Measurements from ENCODE around the gene RELB.
"Not testable (repeated sequence)": the region's sequence is repeated elsewhere in the genome, so short reads cannot be mapped to it uniquely, and the experiment has no call there.

The RELB gene

GRCh38 chr19:44999131-44999925, 1.9 kb upstream of the RELB start:
- not testable (repeated sequence) for H3K9ac ChIP-seq (ENCODE audit: low read depth in 1 of 2, low read length in 2 of 2); H3K27me3 ChIP-seq (ENCODE audit: control insufficient read depth in 2 of 2, insufficient read depth in 2 of 2, low read length in 2 of 2); H3K36me3 ChIP-seq (ENCODE audit: control insufficient read depth in 2 of 2, insufficient read depth in 2 of 2, low read length in 2 of 2); H3K9me3 ChIP-seq (ENCODE audit: control insufficient read depth in 2 of 2, low read length in 2 of 2); H3K27ac ChIP-seq (ENCODE audit: low read depth in 2 of 2, low read length in 2 of 2); H3K4me3 ChIP-seq (ENCODE audit: low read length in 2 of 2); H3K4me1 ChIP-seq (ENCODE audit: control insufficient read depth in 2 of 2, insufficient read depth in 2 of 2, low read length in 2 of 2)

GRCh38 chr19:45000665-45001064, 599 bp upstream of the RELB start:
- Histone ChIP-seq H3K27ac (ENCODE audit: low read depth in 2 of 2, low read length in 2 of 2) (peak overlapping the region; percentile 32 to 68), H3K9ac (ENCODE audit: low read depth in 1 of 2, low read length in 2 of 2) (peak overlapping the region in 1 of 2 donors; percentile 54), H3K4me3 (ENCODE audit: low read length in 2 of 2) (peak overlapping the region; percentile 21 to 67)
- not testable (repeated sequence) for H3K27me3 ChIP-seq (ENCODE audit: control insufficient read depth in 2 of 2, insufficient read depth in 2 of 2, low read length in 2 of 2); H3K9me3 ChIP-seq (ENCODE audit: control insufficient read depth in 2 of 2, low read length in 2 of 2); H3K36me3 ChIP-seq (ENCODE audit: control insufficient read depth in 2 of 2, insufficient read depth in 2 of 2, low read length in 2 of 2); H3K4me1 ChIP-seq (ENCODE audit: control insufficient read depth in 2 of 2, insufficient read depth in 2 of 2, low read length in 2 of 2)

GRCh38 chr19:45003485-45003884, 2.2 kb downstream of the RELB start:
- peaks cover 19 to 28% of the 10 kb centered on the region in 2 donors for H3K4me1 ChIP-seq (ENCODE audit: control insufficient read depth in 2 of 2, insufficient read depth in 2 of 2, low read length in 2 of 2)
- H3K9me3 ChIP-seq (ENCODE audit: control insufficient read depth in 2 of 2, low read length in 2 of 2) = no peaks in the 10 kb centered on the region
- H3K9ac ChIP-seq (ENCODE audit: low read depth in 1 of 2, low read length in 2 of 2) = no peak overlapping the region
- H3K27ac ChIP-seq (ENCODE audit: low read depth in 2 of 2, low read length in 2 of 2) = no peak overlapping the region
- no peak overlapping the region for H3K4me3 ChIP-seq (ENCODE audit: low read length in 2 of 2)
- H3K27me3 ChIP-seq (ENCODE audit: control insufficient read depth in 2 of 2, insufficient read depth in 2 of 2, low read length in 2 of 2) = no peaks in the 10 kb centered on the region
- peaks cover 0 to 16% of the 10 kb centered on the region in 2 donors for H3K36me3 ChIP-seq (ENCODE audit: control insufficient read depth in 2 of 2, insufficient read depth in 2 of 2, low read length in 2 of 2)

- H3K4me1 ChIP-seq (ENCODE audit: control insufficient read depth in 2 of 2, insufficient read depth in 2 of 2, low read length in 2 of 2) = peaks cover 22 to 32% of the 10 kb centered on the region in 2 donors
- H3K27me3 ChIP-seq (ENCODE audit: control insufficient read depth in 2 of 2, insufficient read depth in 2 of 2, low read length in 2 of 2) = no peaks in the 10 kb centered on the region
- H3K4me3 ChIP-seq (ENCODE audit: low read length in 2 of 2) = peak overlapping the region in 1 of 2 donors; percentile 37
- H3K36me3 ChIP-seq (ENCODE audit: control insufficient read depth in 2 of 2, insufficient read depth in 2 of 2, low read length in 2 of 2) = peaks cover 0 to 17% of the 10 kb centered on the region in 2 donors
- H3K27ac ChIP-seq (ENCODE audit: low read depth in 2 of 2, low read length in 2 of 2) = peak overlapping the region; percentile 93 to 96
- H3K9me3 ChIP-seq (ENCODE audit: control insufficient read depth in 2 of 2, low read length in 2 of 2) = no peaks in the 10 kb centered on the region
- H3K9ac ChIP-seq (ENCODE audit: low read depth in 1 of 2, low read length in 2 of 2) = peak overlapping the region; percentile 36 to 70
These were observed 4.5 kb downstream of the RELB start for GRCh38 chr19:45005787-45006186.

GRCh38 chr19:45008552-45008951, 7.3 kb downstream of the RELB start:
- no peaks in the 10 kb centered on the region for H3K27me3 ChIP-seq (ENCODE audit: control insufficient read depth in 2 of 2, insufficient read depth in 2 of 2, low read length in 2 of 2)
- no peaks in the 10 kb centered on the region for H3K9me3 ChIP-seq (ENCODE audit: control insufficient read depth in 2 of 2, low read length in 2 of 2)
- H3K9ac ChIP-seq (ENCODE audit: low read depth in 1 of 2, low read length in 2 of 2) = peak overlapping the region; percentile 82 to 84
- H3K4me1 ChIP-seq (ENCODE audit: control insufficient read depth in 2 of 2, insufficient read depth in 2 of 2, low read length in 2 of 2) = peaks cover 16 to 29% of the 10 kb centered on the region in 2 donors
- peak overlapping the region; percentile 91 to 96 for H3K27ac ChIP-seq (ENCODE audit: low read depth in 2 of 2, low read length in 2 of 2)
- peak overlapping the region; percentile 51 to 63 for H3K4me3 ChIP-seq (ENCODE audit: low read length in 2 of 2)
- peaks cover 0 to 17% of the 10 kb centered on the region in 2 donors for H3K36me3 ChIP-seq (ENCODE audit: control insufficient read depth in 2 of 2, insufficient read depth in 2 of 2, low read length in 2 of 2)

GRCh38 chr19:45009625-45010255, 8.5 kb downstream of the RELB start:
- no peaks in the 10 kb centered on the region for H3K27me3 ChIP-seq (ENCODE audit: control insufficient read depth in 2 of 2, insufficient read depth in 2 of 2, low read length in 2 of 2)
- H3K4me1 ChIP-seq (ENCODE audit: control insufficient read depth in 2 of 2, insufficient read depth in 2 of 2, low read length in 2 of 2) = peaks cover 16 to 29% of the 10 kb centered on the region in 2 donors
- H3K9me3 ChIP-seq (ENCODE audit: control insufficient read depth in 2 of 2, low read length in 2 of 2) = no peaks in the 10 kb centered on the region
- H3K4me3 ChIP-seq (ENCODE audit: low read length in 2 of 2) = no peak overlapping the region
- peaks cover 3 to 17% of the 10 kb centered on the region in 2 donors for H3K36me3 ChIP-seq (ENCODE audit: control insufficient read depth in 2 of 2, insufficient read depth in 2 of 2, low read length in 2 of 2)
- H3K27ac ChIP-seq (ENCODE audit: low read depth in 2 of 2, low read length in 2 of 2) = no peak overlapping the region
- no peak overlapping the region for H3K9ac ChIP-seq (ENCODE audit: low read depth in 1 of 2, low read length in 2 of 2)

GRCh38 chr19:45010306-45010705, 9.0 kb downstream of the RELB start:
- no peak overlapping the region for H3K27ac ChIP-seq (ENCODE audit: low read depth in 2 of 2, low read length in 2 of 2)
- peaks cover 5 to 17% of the 10 kb centered on the region in 2 donors for H3K36me3 ChIP-seq (ENCODE audit: control insufficient read depth in 2 of 2, insufficient read depth in 2 of 2, low read length in 2 of 2)
- no peak overlapping the region for H3K4me3 ChIP-seq (ENCODE audit: low read length in 2 of 2)
- H3K27me3 ChIP-seq (ENCODE audit: control insufficient read depth in 2 of 2, insufficient read depth in 2 of 2, low read length in 2 of 2) = no peaks in the 10 kb centered on the region
- peaks cover 16 to 29% of the 10 kb centered on the region in 2 donors for H3K4me1 ChIP-seq (ENCODE audit: control insufficient read depth in 2 of 2, insufficient read depth in 2 of 2, low read length in 2 of 2)
- no peaks in the 10 kb centered on the region for H3K9me3 ChIP-seq (ENCODE audit: control insufficient read depth in 2 of 2, low read length in 2 of 2)
- H3K9ac ChIP-seq (ENCODE audit: low read depth in 1 of 2, low read length in 2 of 2) = no peak overlapping the region

GRCh38 chr19:45011959-45012358, 10.7 kb downstream of the RELB start:
- H3K4me1 ChIP-seq (ENCODE audit: control insufficient read depth in 2 of 2, insufficient read depth in 2 of 2, low read length in 2 of 2) = peaks cover 10 to 14% of the 10 kb centered on the region in 2 donors
- H3K9me3 ChIP-seq (ENCODE audit: control insufficient read depth in 2 of 2, low read length in 2 of 2) = no peaks in the 10 kb centered on the region
- H3K27me3 ChIP-seq (ENCODE audit: control insufficient read depth in 2 of 2, insufficient read depth in 2 of 2, low read length in 2 of 2) = no peaks in the 10 kb centered on the region
- no peak overlapping the region for H3K9ac ChIP-seq (ENCODE audit: low read depth in 1 of 2, low read length in 2 of 2)
- no peak overlapping the region for H3K27ac ChIP-seq (ENCODE audit: low read depth in 2 of 2, low read length in 2 of 2)
- peaks cover 5 to 17% of the 10 kb centered on the region in 2 donors for H3K36me3 ChIP-seq (ENCODE audit: control insufficient read depth in 2 of 2, insufficient read depth in 2 of 2, low read length in 2 of 2)
- H3K4me3 ChIP-seq (ENCODE audit: low read length in 2 of 2) = no peak overlapping the region

- Histone ChIP-seq H3K4me3 (ENCODE audit: low read length in 2 of 2) (peak overlapping the region in 1 of 2 donors; percentile 37), H3K27ac (ENCODE audit: low read depth in 2 of 2, low read length in 2 of 2) (peak overlapping the region; percentile 2 to 54), H3K36me3 (ENCODE audit: control insufficient read depth in 2 of 2, insufficient read depth in 2 of 2, low read length in 2 of 2) (peaks cover 5 to 14% of the 10 kb centered on the region in 2 donors), H3K27me3 (ENCODE audit: control insufficient read depth in 2 of 2, insufficient read depth in 2 of 2, low read length in 2 of 2) (no peaks in the 10 kb centered on the region), H3K4me1 (ENCODE audit: control insufficient read depth in 2 of 2, insufficient read depth in 2 of 2, low read length in 2 of 2) (no peaks in the 10 kb centered on the region), H3K9ac (ENCODE audit: low read depth in 1 of 2, low read length in 2 of 2) (no peak overlapping the region), H3K9me3 (ENCODE audit: control insufficient read depth in 2 of 2, low read length in 2 of 2) (no peaks in the 10 kb centered on the region)
These were observed 15.4 kb downstream of the RELB start for GRCh38 chr19:45016388-45017314.
